SJSA1 (cell line): ENCODE results near the gene SYNDIG1. TPM values are rescaled to one million over a fixed set of nuclear protein-coding genes. Genes with fewer than 3 reads are reported as not detected.

ENCODE experiments used
- DNase-seq, 2 experiments: peaks; one replicate each; pipeline ENCODE4 v3.0.0-alpha.2; 2015 to 2020; ENCODE audit warnings: low spot score in 2 of 2, low read depth in 1 of 2
- H3K27ac ChIP-seq: fragments of 250-450 bp; sonication (Bioruptor Pico); 2 replicates; pipeline ENCODE4 v1.5.1; 2020; ENCODE audit warnings: mild to moderate bottlenecking, moderate library complexity
- H3K27me3 ChIP-seq: fragments of 250-450 bp; sonication (Bioruptor Pico); replicated peaks from 2 replicates; pipeline ENCODE4 v1.5.1; 2020; ENCODE audit warnings: mild to moderate bottlenecking, moderate library complexity
- H3K36me3 ChIP-seq: fragments of 250-450 bp; sonication (Bioruptor Pico); 2 replicates; pipeline ENCODE4 v1.5.1; 2020; ENCODE audit warnings: mild to moderate bottlenecking
- H3K4me1 ChIP-seq: fragments of 250-450 bp; sonication (Bioruptor Pico); replicated peaks from 2 replicates; pipeline ENCODE4 v1.6.1; 2021; ENCODE audit warnings: mild to moderate bottlenecking
- H3K4me3 ChIP-seq: fragments of 250-450 bp; sonication (Bioruptor Pico); 2 replicates; pipeline ENCODE4 v1.5.1; 2020; ENCODE audit warnings: mild to moderate bottlenecking
- H3K9me3 ChIP-seq: fragments of 250-450 bp; sonication (Bioruptor Pico); replicated peaks from 2 replicates; pipeline ENCODE4 v1.5.1; 2020; ENCODE audit warnings: mild to moderate bottlenecking
- total RNA-seq: library from RNA; depleted of rRNA; stranded (reverse); fragments of >200 nt; shearing (Covaris generic); gene quantifications from 2 replicates; pipeline ENCODE4 v1.2.3, GENCODE V29; 2014

Gene SYNDIG1
- total RNA-seq, 1 experiment from 2014 or later: not detected

DNA sequence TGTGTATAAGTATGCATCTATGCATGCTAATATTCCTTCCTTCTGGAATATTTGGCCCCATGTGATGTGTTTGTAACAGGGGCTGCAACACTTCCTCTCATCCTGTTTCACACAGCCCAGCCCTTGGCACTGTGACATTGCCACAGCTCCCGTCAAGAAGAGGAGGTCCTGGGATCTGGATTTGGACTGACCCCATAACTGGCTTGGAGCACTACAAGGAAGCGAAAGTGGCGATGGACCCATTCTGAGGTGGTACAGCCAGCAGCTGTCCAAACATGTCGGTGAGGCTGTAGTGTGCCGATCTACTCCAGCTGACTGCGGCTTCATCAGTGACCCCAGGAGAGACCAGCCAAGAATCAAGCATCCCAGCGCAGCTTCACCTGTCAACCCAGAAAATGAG is 18.2 kb downstream of the SYNDIG1 start:
- Histone ChIP-seq H3K36me3 (no peaks in the 10 kb centered on the region), H3K4me3 (no peak overlapping the region), H3K27ac (no peak overlapping the region), H3K27me3 (no peaks in the 10 kb centered on the region), H3K9me3 (no peaks in the 10 kb centered on the region), H3K4me1 (no peaks in the 10 kb centered on the region)
- DNase-seq: no peak

DNA sequence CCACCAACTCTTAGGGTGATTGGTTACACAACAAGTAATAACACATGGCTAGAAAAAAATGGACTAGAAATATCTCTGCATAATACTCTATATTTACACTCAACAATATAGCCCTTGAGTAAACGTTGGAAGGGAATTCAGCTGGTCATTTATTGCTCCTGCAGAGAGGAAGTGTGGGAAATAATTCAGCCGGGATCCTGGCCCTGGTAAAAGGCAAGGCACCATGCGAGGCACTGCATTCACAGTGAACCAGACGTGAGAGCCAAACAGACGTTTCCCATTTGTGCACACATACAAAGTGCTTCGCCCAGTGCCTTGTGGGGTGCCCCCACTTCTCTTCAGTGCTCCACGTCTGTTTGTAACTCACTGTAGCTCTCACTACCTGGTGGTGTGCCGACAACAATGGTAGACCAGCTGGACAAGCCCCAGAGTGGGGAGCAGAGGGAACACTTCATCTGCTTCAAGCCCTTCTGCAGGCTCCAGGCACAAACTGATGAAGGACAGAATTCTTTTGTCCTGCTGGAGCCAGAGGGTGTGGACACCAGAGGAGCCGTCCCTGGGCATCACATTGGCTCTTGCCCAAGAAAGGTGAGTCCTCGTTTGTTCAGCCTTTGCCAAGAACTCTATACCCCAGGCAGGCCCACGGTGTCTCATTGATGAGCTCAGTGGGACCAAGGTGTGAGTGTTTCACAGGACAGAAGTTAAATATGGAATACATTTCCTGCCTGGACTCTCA is 18.8 kb downstream of the SYNDIG1 start:
- H3K4me3 ChIP-seq: no peak overlapping the region
- H3K9me3 ChIP-seq: no peaks in the 10 kb centered on the region
- no peaks in the 10 kb centered on the region for H3K27me3 ChIP-seq
- DNase-seq: no peak
- no peak overlapping the region for H3K27ac ChIP-seq
- H3K4me1 ChIP-seq: no peaks in the 10 kb centered on the region
- H3K36me3 ChIP-seq: no peaks in the 10 kb centered on the region

DNA sequence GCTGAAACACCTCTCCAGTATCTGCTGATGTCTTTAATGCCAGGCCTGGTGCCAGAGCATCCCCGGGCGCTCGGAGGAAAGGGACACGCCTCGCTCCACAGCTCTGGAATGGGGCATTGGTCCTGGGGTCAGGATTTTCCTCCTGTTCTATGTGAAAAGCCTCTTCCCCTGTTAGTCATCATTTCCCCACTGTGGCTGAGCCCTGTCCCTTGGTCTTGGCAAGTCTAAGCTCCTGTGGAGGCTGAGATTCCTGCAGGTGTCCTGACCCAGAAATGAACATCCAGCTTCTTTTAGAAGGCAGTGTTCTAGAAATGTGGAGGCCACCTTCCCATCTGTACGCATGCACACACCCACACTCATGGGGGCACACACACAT is 19.4 kb downstream of the SYNDIG1 start:
- no peaks in the 10 kb centered on the region for H3K36me3 ChIP-seq
- no peaks in the 10 kb centered on the region for H3K4me1 ChIP-seq
- H3K27ac ChIP-seq: no peak overlapping the region
- no peak overlapping the region for H3K4me3 ChIP-seq
- no peaks in the 10 kb centered on the region for H3K27me3 ChIP-seq
- no peak for DNase-seq
- no peaks in the 10 kb centered on the region for H3K9me3 ChIP-seq

DNA sequence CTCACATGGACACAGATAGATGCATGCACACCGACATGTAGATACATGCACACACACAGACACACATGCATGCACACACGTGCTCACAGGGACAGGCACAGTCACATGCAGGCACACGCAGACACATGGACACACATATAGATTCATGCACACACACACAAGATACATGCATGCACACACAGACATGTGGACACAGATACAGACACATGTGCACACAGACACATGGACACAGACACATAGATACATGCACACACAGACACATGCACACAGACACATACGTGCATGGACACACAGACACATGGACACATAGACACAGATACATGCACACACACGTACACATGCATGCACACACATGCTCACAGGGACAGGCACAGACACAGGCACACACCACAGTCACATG is 19.8 kb downstream of the SYNDIG1 start:
- H3K4me3 ChIP-seq: no peak overlapping the region
- no peaks in the 10 kb centered on the region for H3K27me3 ChIP-seq
- H3K36me3 ChIP-seq: no peaks in the 10 kb centered on the region
- H3K4me1 ChIP-seq: no peaks in the 10 kb centered on the region
- H3K9me3 ChIP-seq: no peaks in the 10 kb centered on the region
- no peak overlapping the region for H3K27ac ChIP-seq
- no peak for DNase-seq

DNA sequence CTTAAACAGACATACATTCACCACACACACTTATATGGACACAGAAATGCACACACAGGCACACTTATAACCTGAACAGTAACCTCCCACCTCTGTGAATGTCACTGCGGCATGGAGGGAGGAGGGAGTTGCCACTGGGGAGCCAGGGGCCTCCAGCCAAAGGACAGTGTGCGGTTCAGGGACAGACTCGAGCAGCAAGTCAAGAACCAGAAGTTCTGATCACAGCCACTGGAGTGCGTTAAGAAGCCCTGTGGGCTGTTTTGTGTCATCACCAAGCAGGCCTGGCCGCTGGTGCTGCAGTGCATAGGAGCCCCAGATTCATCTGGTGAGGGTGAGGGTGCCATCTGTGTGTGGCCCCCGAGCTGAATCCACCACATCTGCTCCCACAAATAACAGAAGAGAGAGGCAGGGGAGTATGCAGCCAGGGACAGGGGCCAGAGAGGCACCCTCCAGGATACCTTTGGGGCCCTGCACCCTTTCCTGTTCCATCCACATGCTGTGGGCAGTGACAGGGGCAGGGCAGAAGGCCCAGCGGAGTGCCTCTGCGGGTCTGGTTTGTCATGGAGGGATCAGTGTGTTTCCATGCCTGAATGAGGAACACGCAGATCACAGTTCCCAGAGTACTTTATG is 20.3 kb downstream of the SYNDIG1 start:
- Histone ChIP-seq H3K4me3 (no peak overlapping the region), H3K36me3 (no peaks in the 10 kb centered on the region), H3K27ac (no peak overlapping the region)

DNA sequence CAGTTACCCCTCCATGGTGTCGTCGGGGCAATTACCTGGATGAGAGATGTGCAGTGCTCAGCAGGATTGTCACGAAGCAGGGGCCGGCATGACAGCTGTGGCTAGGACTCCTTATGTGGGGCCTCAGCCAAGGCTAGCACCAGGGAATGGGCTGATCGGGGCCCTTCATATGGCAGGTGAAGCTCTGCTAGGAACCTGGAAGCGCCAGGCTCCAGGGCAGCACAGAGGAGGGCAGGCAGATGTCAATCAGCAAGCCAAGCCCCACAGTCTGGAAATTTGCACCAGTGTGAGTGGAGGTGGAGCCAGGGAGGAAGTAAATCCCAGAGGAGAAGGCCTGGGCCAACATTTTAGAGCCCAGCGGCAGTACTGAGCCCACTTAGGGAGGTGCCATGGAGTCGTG is 21.2 kb downstream of the SYNDIG1 start:
- DNase-seq: no peak
- Histone ChIP-seq H3K27ac (no peak overlapping the region), H3K4me1 (no peaks in the 10 kb centered on the region), H3K27me3 (no peaks in the 10 kb centered on the region), H3K9me3 (no peaks in the 10 kb centered on the region), H3K36me3 (no peaks in the 10 kb centered on the region), H3K4me3 (no peak overlapping the region)

More for the DNA sequence above, 20.3 kb downstream of the SYNDIG1 start:
- DNase-seq: peak in 1 of 2 experiments; percentile 16
- H3K9me3 ChIP-seq: no peaks in the 10 kb centered on the region
- H3K27me3 ChIP-seq: no peaks in the 10 kb centered on the region
- H3K4me1 ChIP-seq: no peaks in the 10 kb centered on the region

DNA sequence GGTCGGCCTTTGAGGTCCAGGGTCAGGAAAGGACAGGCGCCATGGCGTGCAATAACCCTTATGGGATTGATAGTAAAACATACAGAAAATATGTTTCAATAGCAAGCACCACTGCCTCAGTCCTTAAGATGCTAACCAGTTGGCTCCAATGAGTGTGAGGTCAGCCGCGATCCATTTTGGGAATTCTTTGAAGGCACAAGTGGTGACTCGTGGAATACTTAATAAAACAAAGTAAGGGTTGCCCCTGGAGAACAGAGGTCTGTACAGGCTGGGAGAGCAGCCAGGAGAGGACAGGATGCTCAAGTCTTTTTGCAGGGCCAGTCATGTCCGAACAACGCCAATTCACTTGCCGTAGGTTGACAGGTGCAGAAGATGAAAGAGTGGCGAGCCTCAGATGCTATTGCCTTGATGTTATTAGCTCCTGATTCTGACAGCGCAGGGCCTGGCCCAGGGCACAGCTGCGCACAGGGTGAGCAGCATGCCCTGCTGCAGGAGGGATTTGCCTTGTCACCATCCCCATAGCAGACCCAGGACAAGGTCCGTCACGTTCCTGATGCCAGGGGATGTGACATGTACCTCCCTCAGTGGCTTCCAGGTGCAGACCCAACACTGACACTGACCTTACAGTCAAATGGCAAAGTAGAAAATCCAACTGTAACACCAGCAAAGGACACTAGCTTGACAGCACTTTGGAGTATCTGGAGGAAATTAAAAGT is 21.8 kb downstream of the SYNDIG1 start:
- Histone ChIP-seq H3K4me1 (no peaks in the 10 kb centered on the region), H3K4me3 (no peak overlapping the region), H3K9me3 (no peaks in the 10 kb centered on the region), H3K27ac (no peak overlapping the region), H3K27me3 (no peaks in the 10 kb centered on the region), H3K36me3 (no peaks in the 10 kb centered on the region)
- no peak for DNase-seq

DNA sequence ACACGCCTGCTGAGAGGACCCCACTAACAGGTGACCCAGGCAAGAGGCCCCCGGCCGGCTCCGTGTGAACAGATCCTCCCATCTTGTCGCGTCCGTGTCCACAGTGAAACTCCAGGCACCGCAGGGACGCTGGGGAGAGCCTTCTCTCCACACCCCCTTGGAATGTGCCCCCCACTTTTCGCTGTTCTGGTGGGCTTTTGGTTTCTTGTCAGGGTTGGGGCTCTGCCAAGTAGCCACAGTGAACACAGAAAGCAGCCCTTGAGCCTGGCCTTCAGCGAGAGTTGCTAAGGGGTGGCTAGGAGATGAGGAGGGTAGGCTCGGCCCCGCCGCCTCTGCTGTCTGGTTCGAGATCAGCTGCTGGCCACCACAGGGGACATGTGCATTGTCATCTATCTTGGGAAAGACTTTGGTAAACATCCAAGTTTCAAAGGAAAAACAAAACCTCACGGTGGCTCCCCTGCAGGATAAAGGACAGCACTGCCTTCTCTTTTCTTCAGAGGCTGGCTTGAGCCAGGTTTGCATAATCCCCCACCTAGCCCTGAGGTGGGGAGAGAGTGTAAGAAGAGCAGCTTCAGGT is 22.7 kb downstream of the SYNDIG1 start:
- H3K4me1 ChIP-seq: no peaks in the 10 kb centered on the region
- no peak for DNase-seq
- no peak overlapping the region for H3K4me3 ChIP-seq
- H3K9me3 ChIP-seq: no peaks in the 10 kb centered on the region
- H3K27me3 ChIP-seq: no peaks in the 10 kb centered on the region
- no peak overlapping the region for H3K27ac ChIP-seq
- no peaks in the 10 kb centered on the region for H3K36me3 ChIP-seq

DNA sequence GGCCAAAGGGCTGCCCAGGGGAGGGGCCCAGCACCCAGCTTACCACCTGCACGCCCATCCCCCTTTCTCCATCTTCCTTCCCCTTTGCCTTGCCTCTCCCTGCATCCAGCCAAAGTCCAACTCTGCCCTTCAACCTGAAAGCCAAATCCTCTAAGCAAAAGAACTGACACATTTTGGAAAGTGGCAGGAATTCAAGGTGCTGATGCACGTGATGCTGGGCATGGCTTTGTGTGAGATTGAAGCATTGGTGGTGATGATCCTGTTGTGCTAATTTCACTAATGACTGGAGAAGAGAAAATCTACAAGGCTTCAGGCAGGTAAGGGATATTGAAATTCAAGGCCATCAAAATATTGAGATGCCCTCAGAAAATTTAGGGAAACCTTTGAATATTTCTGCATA is 23.3 kb downstream of the SYNDIG1 start:
- Histone ChIP-seq H3K4me1 (no peaks in the 10 kb centered on the region), H3K4me3 (no peak overlapping the region), H3K9me3 (no peaks in the 10 kb centered on the region), H3K27me3 (no peaks in the 10 kb centered on the region), H3K36me3 (no peaks in the 10 kb centered on the region), H3K27ac (no peak overlapping the region)
- DNase-seq: no peak

DNA sequence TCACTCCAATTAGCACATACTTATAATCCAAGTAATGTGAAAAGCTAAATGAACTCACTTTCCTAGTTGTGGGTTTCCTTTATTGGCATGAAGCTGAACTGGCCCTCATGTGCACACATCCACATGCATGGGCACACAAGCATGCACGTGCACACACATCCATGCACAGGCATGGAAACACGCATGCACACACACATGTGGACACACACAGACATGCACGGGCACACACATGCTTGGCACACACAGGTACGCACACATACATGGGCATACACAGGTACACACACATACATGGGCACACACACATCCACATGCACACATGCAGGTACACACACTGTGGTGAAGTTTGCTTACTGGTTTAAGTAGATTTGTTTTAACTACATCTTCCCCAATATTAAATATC is 23.8 kb downstream of the SYNDIG1 start:
- DNase-seq: no peak
- H3K27me3 ChIP-seq: no peaks in the 10 kb centered on the region

DNA sequence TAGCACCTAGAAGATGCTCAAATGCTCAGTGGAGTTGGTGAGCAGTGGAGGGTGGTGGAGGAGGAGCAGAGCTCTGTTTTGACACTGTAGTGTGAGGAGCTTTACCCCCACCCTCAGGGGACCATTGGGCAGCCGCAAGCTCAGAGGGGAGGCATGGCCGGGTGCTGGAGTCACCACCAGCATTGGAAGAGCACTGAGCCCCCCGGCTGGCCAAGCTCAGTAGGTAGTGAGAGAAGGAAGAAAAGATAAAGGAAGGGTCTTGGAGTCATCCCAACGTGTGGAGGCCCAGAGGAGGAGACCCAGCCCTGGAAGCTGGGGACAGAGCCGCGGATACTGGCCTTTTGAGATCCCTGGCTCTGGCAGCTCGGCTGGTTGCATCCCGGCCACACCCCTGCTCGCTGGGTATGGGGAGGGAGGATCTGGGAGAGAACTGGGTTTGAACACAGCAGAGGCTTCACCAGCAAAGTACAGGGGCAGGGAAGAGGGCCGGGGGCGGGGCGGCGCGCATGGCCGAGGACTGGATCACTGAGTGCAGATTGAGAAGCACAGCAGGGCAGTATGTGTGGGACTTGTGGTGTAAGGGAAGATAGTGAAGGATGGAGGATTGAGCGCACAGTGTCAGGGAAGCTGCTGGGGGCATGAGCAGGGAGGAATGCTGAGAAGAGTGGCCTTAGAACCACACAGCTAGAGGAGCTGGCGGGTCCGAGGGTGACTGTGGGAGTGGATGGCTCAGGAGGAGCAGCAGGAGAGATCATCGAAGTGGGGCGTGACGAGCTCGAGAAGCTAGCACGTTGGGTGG is 24.4 kb downstream of the SYNDIG1 start:
- no peak overlapping the region for H3K4me3 ChIP-seq
- H3K4me1 ChIP-seq: no peaks in the 10 kb centered on the region
- H3K9me3 ChIP-seq: no peaks in the 10 kb centered on the region
- H3K27me3 ChIP-seq: no peaks in the 10 kb centered on the region
- no peak for DNase-seq
- H3K27ac ChIP-seq: no peak overlapping the region
- H3K36me3 ChIP-seq: no peaks in the 10 kb centered on the region

More for the DNA sequence above, 23.8 kb downstream of the SYNDIG1 start:
- H3K4me1 ChIP-seq: no peaks in the 10 kb centered on the region
- no peaks in the 10 kb centered on the region for H3K9me3 ChIP-seq
- H3K27ac ChIP-seq: no peak overlapping the region
- H3K36me3 ChIP-seq: no peaks in the 10 kb centered on the region
- H3K4me3 ChIP-seq: no peak overlapping the region

DNA sequence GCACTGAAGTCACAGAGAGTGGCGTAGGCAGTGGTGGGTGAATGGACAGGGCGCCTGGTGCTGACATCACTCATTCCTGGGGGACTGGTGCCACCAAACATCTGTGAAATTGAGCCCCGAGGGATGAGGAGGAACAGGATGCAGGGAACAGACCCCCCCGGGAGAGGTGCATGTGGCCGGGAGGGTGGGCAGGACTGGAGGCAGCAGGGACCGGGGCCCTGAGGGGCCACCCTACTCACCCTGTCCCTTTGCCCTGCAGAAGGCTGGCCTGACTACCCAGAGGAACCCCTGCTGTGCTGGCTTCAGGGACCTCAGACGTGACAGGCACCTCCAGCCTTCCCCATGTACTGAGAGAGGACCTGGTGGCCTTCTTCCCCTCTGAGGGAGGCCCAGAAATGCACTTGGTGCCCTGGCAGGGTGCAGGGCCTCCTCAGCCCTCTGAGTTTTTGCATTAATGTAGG is 25.1 kb downstream of the SYNDIG1 start:
- no peaks in the 10 kb centered on the region for H3K36me3 ChIP-seq
- no peaks in the 10 kb centered on the region for H3K27me3 ChIP-seq
- H3K4me3 ChIP-seq: no peak overlapping the region
- H3K27ac ChIP-seq: no peak overlapping the region
- no peaks in the 10 kb centered on the region for H3K4me1 ChIP-seq
- H3K9me3 ChIP-seq: no peaks in the 10 kb centered on the region
- DNase-seq: no peak

DNA sequence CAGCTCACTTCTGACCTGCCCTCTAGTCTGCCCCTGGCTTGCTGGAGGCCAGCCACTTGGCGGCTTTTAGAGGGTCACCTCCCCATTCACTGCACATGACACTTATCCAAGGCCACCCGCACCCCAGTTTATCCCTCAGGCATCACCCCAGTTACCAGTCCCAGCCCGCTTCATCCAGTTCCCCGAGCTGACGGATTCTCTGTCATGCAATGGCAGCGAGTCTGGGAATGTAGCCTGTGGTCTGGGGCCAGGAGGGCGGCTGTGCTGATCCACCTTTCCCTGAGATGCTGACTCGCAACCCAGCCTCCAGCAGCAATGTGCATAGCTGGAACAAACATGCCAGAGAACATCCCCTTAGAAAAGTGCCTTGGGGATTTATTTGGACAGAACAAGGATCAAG is 25.8 kb downstream of the SYNDIG1 start:
- H3K9me3 ChIP-seq: no peaks in the 10 kb centered on the region
- no peak overlapping the region for H3K4me3 ChIP-seq
- no peaks in the 10 kb centered on the region for H3K36me3 ChIP-seq
- no peaks in the 10 kb centered on the region for H3K4me1 ChIP-seq
- no peaks in the 10 kb centered on the region for H3K27me3 ChIP-seq
- no peak overlapping the region for H3K27ac ChIP-seq
- no peak for DNase-seq
